KMS-11 (cell line): ENCODE data around the gene UPF3A.

ENCODE experiments used
- H2AFZ ChIP-seq: fragments of 200-600 bp; sonication (generic); 2 replicates; pipeline ENCODE4 v1.6.1; 2016; ENCODE audit warnings: antibody characterized with exemption, mixed run types, low read depth
- H3K27ac ChIP-seq: fragments of 200-600 bp; sonication (generic); 2 replicates; pipeline ENCODE4 v1.6.1; 2016; ENCODE audit warnings: mild to moderate bottlenecking, mixed run types
- H3K27me3 ChIP-seq: fragments of 200-600 bp; sonication (generic); 2 replicates; pipeline ENCODE4 v1.6.1; 2017; ENCODE audit warnings: mild to moderate bottlenecking, low read depth, mixed run types, moderate library complexity; ENCODE audit not compliant: insufficient read depth
- H3K36me3 ChIP-seq: fragments of 200-600 bp; sonication (generic); 2 replicates; pipeline ENCODE4 v1.6.1; 2017; ENCODE audit warnings: mild to moderate bottlenecking, mixed run types; ENCODE audit not compliant: insufficient read depth
- H3K4me1 ChIP-seq: fragments of 200-600 bp; sonication (generic); 2 replicates; pipeline ENCODE4 v1.6.1; 2016; ENCODE audit warnings: mild to moderate bottlenecking, low read depth, mixed run types; ENCODE audit not compliant: poor library complexity, severe bottlenecking
- H3K4me2 ChIP-seq: fragments of 200-600 bp; sonication (generic); 2 replicates; pipeline ENCODE4 v1.7.0; 2016; ENCODE audit warnings: mild to moderate bottlenecking, mixed run types
- H3K4me3 ChIP-seq: fragments of 200-600 bp; sonication (generic); IDR thresholded peaks from 2 replicates; pipeline ENCODE4 v1.6.1; 2017; ENCODE audit warnings: low read depth, low read length, mixed read lengths; ENCODE audit not compliant: insufficient read depth
- H3K79me2 ChIP-seq: fragments of 200-600 bp; sonication (generic); 2 replicates; pipeline ENCODE4 v1.6.1; 2016; ENCODE audit warnings: low read depth, mixed run types; ENCODE audit not compliant: insufficient read depth
- H3K9ac ChIP-seq: fragments of 200-600 bp; sonication (generic); 2 replicates; pipeline ENCODE4 v1.6.1; 2016; ENCODE audit warnings: mild to moderate bottlenecking, mixed run types
- H4K20me1 ChIP-seq: fragments of 200-600 bp; sonication (generic); 2 replicates; pipeline ENCODE4 v1.6.1; 2016; ENCODE audit warnings: mild to moderate bottlenecking, mixed run types; ENCODE audit not compliant: insufficient read depth
- TF ChIP-seq, protein P1 (sequence below): fragments of 200-600 bp; sonication (generic); conservative IDR thresholded peaks from 2 replicates; pipeline ENCODE4 v1.6.1; 2017; ENCODE audit warnings: low read depth, mild to moderate bottlenecking, antibody characterized with exemption, low read length, moderate library complexity, mixed read lengths

UPF3A gene

GRCh38 chr13:114235697-114236096 is 45.7 kb upstream of the UPF3A start:
- H3K27me3 ChIP-seq: no peaks in the 10 kb centered on the region
- H3K27ac ChIP-seq: peak overlapping the region; percentile 84
- peaks cover 5% of the 10 kb centered on the region; the same call in 1 of the 2 replicates for H3K36me3 ChIP-seq
- peak overlapping the region; percentile 100 for H3K4me2 ChIP-seq
- H3K4me3 ChIP-seq: peak overlapping the region; percentile 45
- H3K79me2 ChIP-seq: peaks cover 23% of the 10 kb centered on the region
- H3K9ac ChIP-seq: peak overlapping the region; percentile 90
- peaks cover 21% of the 10 kb centered on the region for H3K4me1 ChIP-seq
- H2AFZ ChIP-seq: peak overlapping the region; percentile 28; the same call in 1 of the 2 replicates
- H4K20me1 ChIP-seq: no peaks in the 10 kb centered on the region
- TF ChIP-seq, protein P1, sequence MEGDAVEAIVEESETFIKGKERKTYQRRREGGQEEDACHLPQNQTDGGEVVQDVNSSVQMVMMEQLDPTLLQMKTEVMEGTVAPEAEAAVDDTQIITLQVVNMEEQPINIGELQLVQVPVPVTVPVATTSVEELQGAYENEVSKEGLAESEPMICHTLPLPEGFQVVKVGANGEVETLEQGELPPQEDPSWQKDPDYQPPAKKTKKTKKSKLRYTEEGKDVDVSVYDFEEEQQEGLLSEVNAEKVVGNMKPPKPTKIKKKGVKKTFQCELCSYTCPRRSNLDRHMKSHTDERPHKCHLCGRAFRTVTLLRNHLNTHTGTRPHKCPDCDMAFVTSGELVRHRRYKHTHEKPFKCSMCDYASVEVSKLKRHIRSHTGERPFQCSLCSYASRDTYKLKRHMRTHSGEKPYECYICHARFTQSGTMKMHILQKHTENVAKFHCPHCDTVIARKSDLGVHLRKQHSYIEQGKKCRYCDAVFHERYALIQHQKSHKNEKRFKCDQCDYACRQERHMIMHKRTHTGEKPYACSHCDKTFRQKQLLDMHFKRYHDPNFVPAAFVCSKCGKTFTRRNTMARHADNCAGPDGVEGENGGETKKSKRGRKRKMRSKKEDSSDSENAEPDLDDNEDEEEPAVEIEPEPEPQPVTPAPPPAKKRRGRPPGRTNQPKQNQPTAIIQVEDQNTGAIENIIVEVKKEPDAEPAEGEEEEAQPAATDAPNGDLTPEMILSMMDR: no peak

DNA sequence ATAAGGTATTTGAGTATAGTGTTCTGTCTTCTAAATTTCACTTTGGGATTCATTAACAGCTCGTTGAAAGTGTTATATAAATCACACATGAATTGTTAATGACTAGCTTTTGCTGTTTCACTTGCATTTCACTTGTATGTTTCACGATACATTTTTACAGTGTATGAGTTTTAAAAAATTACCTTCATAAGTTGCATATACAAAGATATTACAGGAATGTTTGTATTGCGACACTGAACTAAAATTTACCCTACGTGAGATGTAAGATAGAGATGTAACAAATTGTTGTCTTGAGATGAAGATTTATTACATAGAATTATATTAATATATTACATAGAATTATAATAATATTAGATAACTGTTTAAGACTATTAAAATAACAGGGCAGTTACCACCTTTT is 45.2 kb upstream of the UPF3A start:
- no peak overlapping the region for H2AFZ ChIP-seq
- TF ChIP-seq, protein P1: no peak
- H4K20me1 ChIP-seq: no peaks in the 10 kb centered on the region
- peak overlapping the region; percentile 84; the same call in 1 of the 2 replicates for H3K27ac ChIP-seq
- peak overlapping the region; percentile 100 for H3K4me2 ChIP-seq
- H3K36me3 ChIP-seq: peaks cover 5% of the 10 kb centered on the region; the same call in 1 of the 2 replicates
- peaks cover 23% of the 10 kb centered on the region for H3K79me2 ChIP-seq
- H3K9ac ChIP-seq: peak overlapping the region; percentile 90; the same call in 1 of the 2 replicates
- peaks cover 21% of the 10 kb centered on the region for H3K4me1 ChIP-seq
- no peak overlapping the region for H3K4me3 ChIP-seq
- H3K27me3 ChIP-seq: no peaks in the 10 kb centered on the region

DNA sequence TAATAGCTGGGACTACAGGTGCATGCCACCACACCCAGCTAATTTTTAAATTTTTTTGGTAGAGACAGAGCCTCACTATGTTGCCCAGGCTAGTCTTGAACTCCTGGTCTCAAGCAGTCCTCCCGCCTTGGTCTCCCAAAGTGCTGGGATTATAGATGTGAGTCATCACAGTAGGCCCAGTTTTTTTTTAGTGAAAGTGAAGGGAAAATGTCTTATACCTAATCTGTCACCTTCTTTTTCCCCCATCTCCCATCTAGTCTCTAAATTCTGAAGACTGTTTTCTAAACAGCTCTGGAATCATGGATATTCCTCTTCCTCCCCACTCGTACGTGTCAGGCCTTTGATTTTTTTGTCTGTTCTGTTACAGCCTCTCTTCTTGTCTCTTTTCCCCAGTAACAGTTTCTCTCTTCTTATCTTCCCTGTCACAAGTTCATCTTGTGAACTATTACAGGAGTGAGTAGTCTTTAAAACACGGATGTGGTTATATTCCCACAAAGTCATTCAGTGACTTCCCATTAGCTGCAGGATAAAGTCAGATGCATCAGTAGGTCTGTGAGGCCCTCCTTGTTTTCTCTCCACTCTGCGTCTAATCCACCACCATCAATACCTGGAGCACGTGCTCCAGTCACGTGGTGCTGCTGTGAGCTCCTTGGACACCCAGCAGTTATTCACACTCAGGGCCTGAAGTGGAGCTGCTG is 43.8 kb upstream of the UPF3A start:
- Histone ChIP-seq H3K36me3 (peaks cover 8% of the 10 kb centered on the region; the same call in 1 of the 2 replicates), H3K79me2 (peaks cover 23% of the 10 kb centered on the region), H3K4me1 (peaks cover 21% of the 10 kb centered on the region), H3K27me3 (no peaks in the 10 kb centered on the region), H3K27ac (no peak overlapping the region), H2AFZ (no peak overlapping the region), H4K20me1 (no peaks in the 10 kb centered on the region), H3K9ac (no peak overlapping the region), H3K4me3 (no peak overlapping the region), H3K4me2 (no peak overlapping the region)
- TF ChIP-seq, protein P1: no peak

DNA sequence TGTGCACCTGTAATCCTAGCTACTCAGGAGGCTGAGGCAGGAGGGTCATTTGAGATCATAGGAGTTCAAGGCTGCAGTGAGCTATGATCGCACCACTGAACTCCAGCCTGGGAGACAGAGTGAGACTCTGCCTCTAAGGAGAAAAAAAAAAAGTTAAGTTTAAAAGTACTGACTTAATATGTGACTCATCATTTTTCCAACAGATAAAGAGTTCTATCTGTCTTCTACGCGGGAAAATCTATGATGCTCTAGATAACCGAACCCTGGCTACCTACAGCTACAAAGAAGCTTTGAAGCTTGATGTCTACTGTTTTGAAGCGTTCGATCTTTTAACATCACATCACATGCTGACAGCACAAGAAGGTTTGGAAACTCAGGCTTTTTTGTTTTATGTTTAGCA is 39.5 kb upstream of the UPF3A start:
- Histone ChIP-seq H3K9ac (no peak overlapping the region), H3K4me2 (no peak overlapping the region), H3K36me3 (peaks cover 15% of the 10 kb centered on the region), H3K4me1 (peaks cover 2% of the 10 kb centered on the region), H2AFZ (no peak overlapping the region), H4K20me1 (no peaks in the 10 kb centered on the region), H3K27ac (no peak overlapping the region), H3K4me3 (no peak overlapping the region), H3K79me2 (peaks cover 5% of the 10 kb centered on the region; the same call in 1 of the 2 replicates), H3K27me3 (no peaks in the 10 kb centered on the region)
- TF ChIP-seq, protein P1: no peak
